GM12872 (cell line): Measurements from ENCODE around the gene SLC1A1.

Experiments
- CTCF ChIP-seq: IDR thresholded peaks from 3 replicates; pipeline ENCODE4 v1.5.1; 2011; ENCODE audit warnings: low read depth, mild to moderate bottlenecking, low read length, moderate library complexity; ENCODE audit not compliant: insufficient read depth

The SLC1A1 gene

GRCh38 chr9:4475301-4475700 lies 15.0 kb upstream of the SLC1A1 start:
- TF ChIP-seq CTCF, result no peak

- no peak for TF ChIP-seq CTCF
Observed at GRCh38 chr9:4486176-4486575, 4.1 kb upstream of the SLC1A1 start.

- TF ChIP-seq CTCF, result no peak
Observed at GRCh38 chr9:4489562-4489918, 728 bp upstream of the SLC1A1 start.

- no peak for TF ChIP-seq CTCF
Observed at GRCh38 chr9:4490705-4491625, 697 bp downstream of the SLC1A1 start.

- no peak for TF ChIP-seq CTCF
Observed at GRCh38 chr9:4491626-4491975, 1.3 kb downstream of the SLC1A1 start.

- no peak for TF ChIP-seq CTCF
Observed at GRCh38 chr9:4494332-4494731, 4.1 kb downstream of the SLC1A1 start.

GRCh38 chr9:4494806-4495205 lies 4.5 kb downstream of the SLC1A1 start:
- TF ChIP-seq CTCF, result no peak

GRCh38 chr9:4495537-4495936 lies 5.3 kb downstream of the SLC1A1 start:
- TF ChIP-seq CTCF, result no peak
